ENCODE data around the gene GLI2. TPM values are rescaled to one million over a fixed set of nuclear protein-coding genes. Genes with fewer than 3 reads are reported as not detected.
A peak's percentile ranks its signal among the peaks of the same experiment; 100 is the strongest.

GLI2 gene
- total and polyA plus RNA-seq, 2 donors (not counting 1 experiment from before 2014, with no cell fraction given), result 2.8 to 3.3 TPM

GRCh38 chr2:120763931-120764330 is 28.3 kb downstream of the GLI2 start:
- Histone ChIP-seq H3K9me3 (ENCODE audit: control insufficient read depth, insufficient read depth, low read depth, low read length) (no peaks in the 10 kb centered on the region), H3K36me3 (ENCODE audit: control insufficient read depth, insufficient read depth, low read length) (no peaks in the 10 kb centered on the region), H2AFZ (ENCODE audit: low read length) (no peak overlapping the region), H3K9ac (ENCODE audit: insufficient read depth, low read length) (no peak overlapping the region), H4K20me1 (ENCODE audit: control insufficient read depth, extremely low read depth, insufficient read depth, low read length) (no peaks in the 10 kb centered on the region), H3K27ac (ENCODE audit: insufficient read depth, low read length) (no peak overlapping the region), H3K4me3 (replicated peaks in 1 of 4; ENCODE audit: control extremely low read depth in 1 of 4, insufficient read depth in 1 of 4, low read depth in 3 of 4, low read length in 4 of 4) (no peak overlapping the region), H3K27me3 (ENCODE audit: control insufficient read depth, insufficient read depth, low read length) (no peaks in the 10 kb centered on the region), H3K79me2 (ENCODE audit: control insufficient read depth, insufficient read depth, low read length) (peaks cover 71% of the 10 kb centered on the region), H3K4me2 (ENCODE audit: extremely low read depth, insufficient read depth, low read length) (no peak overlapping the region), H3K4me1 (ENCODE audit: control insufficient read depth, extremely low read depth, insufficient read depth, low read length) (peaks cover 34% of the 10 kb centered on the region)
- DNase-seq (ENCODE audit: low read depth in 2 of 2), result no peak
- TF ChIP-seq, protein P1, sequence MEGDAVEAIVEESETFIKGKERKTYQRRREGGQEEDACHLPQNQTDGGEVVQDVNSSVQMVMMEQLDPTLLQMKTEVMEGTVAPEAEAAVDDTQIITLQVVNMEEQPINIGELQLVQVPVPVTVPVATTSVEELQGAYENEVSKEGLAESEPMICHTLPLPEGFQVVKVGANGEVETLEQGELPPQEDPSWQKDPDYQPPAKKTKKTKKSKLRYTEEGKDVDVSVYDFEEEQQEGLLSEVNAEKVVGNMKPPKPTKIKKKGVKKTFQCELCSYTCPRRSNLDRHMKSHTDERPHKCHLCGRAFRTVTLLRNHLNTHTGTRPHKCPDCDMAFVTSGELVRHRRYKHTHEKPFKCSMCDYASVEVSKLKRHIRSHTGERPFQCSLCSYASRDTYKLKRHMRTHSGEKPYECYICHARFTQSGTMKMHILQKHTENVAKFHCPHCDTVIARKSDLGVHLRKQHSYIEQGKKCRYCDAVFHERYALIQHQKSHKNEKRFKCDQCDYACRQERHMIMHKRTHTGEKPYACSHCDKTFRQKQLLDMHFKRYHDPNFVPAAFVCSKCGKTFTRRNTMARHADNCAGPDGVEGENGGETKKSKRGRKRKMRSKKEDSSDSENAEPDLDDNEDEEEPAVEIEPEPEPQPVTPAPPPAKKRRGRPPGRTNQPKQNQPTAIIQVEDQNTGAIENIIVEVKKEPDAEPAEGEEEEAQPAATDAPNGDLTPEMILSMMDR (conservative IDR thresholded peaks at IDR 0.05 in 1 of 2, IDR thresholded peaks at IDR 0.05 in 1 of 2; ENCODE audit: low read depth in 1 of 2, low read length in 2 of 2), result no peak
- TF ChIP-seq EZH2 (IDR thresholded peaks at IDR 0.05; ENCODE audit: low read length, missing control alignments), result no peak

DNA sequence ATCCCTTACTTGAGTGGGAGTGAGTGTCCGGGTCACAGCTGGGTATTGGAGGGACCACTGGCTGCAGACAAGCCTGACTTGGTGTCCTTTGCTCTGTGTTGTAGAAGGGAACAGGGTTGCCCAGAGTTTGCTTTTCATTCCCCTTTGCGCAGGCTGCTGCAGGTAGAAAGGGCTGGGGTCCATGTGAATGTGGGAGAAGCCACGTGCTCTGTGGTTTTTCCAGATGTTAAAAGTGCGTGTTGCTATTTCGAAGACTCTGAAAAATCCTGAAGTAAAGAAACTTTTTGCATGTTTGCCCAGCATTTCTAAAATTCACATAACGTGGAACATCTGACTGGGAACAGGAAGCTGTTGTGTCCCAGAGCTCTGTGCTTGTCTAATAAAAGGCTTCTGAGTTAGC is 28.8 kb downstream of the GLI2 start:
- Histone ChIP-seq H3K36me3 (ENCODE audit: control insufficient read depth, insufficient read depth, low read length) (no peaks in the 10 kb centered on the region), H3K4me1 (ENCODE audit: control insufficient read depth, extremely low read depth, insufficient read depth, low read length) (peaks cover 32% of the 10 kb centered on the region), H3K4me3 (replicated peaks in 1 of 4; ENCODE audit: control extremely low read depth in 1 of 4, insufficient read depth in 1 of 4, low read depth in 3 of 4, low read length in 4 of 4) (no peak overlapping the region), H4K20me1 (ENCODE audit: control insufficient read depth, extremely low read depth, insufficient read depth, low read length) (no peaks in the 10 kb centered on the region), H3K27me3 (ENCODE audit: control insufficient read depth, insufficient read depth, low read length) (no peaks in the 10 kb centered on the region), H3K27ac (ENCODE audit: insufficient read depth, low read length) (peak overlapping the region; percentile 97), H3K9ac (ENCODE audit: insufficient read depth, low read length) (no peak overlapping the region), H3K9me3 (ENCODE audit: control insufficient read depth, insufficient read depth, low read depth, low read length) (no peaks in the 10 kb centered on the region), H3K4me2 (ENCODE audit: extremely low read depth, insufficient read depth, low read length) (peak overlapping the region; percentile 71), H2AFZ (ENCODE audit: low read length) (no peak overlapping the region), H3K79me2 (ENCODE audit: control insufficient read depth, insufficient read depth, low read length) (peaks cover 72% of the 10 kb centered on the region)
- no peak for TF ChIP-seq EZH2 (IDR thresholded peaks at IDR 0.05; ENCODE audit: low read length, missing control alignments)
- TF ChIP-seq, protein P1 (conservative IDR thresholded peaks at IDR 0.05 in 1 of 2, IDR thresholded peaks at IDR 0.05 in 1 of 2; ENCODE audit: low read depth in 1 of 2, low read length in 2 of 2), result no peak
- DNase-seq (ENCODE audit: low read depth in 2 of 2), result peak in 1 of 2 donors; percentile 15

DNA sequence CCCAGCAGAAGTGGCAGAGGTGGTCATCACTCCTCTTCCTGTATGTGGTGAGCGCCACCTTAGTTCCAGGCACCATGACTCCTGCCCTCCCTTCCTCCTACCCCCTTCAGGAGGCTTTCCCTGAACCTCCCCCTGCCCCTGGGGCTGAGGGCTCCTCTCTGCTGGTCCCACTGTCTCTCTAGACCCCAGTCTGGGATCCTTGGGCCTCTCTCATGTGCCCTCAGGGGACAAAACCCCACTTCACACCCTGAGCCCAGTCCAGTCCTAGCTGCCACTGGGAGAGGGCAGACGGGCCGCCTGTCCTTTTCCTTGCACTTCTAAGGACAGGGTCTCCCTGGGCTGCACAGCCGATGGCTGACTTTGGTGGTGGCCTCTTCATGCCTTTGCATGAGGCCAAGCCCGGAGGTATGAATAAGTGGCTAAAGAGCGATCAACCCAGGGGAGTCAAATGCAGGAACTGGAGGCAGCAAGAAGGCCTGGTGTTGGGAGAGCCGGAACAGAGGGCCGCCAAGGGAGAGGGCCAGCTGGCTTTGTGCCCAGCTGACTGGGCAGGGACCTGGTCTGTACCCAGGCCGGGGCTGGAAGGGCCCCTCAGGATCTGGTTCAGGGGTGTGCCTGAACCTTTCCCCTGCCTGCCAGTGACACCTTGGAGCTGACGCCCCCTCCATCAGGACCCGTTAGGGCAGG is 29.5 kb downstream of the GLI2 start:
- H2AFZ ChIP-seq (ENCODE audit: low read length), result no peak overlapping the region
- no peaks in the 10 kb centered on the region for H3K9me3 ChIP-seq (ENCODE audit: control insufficient read depth, insufficient read depth, low read depth, low read length)
- peaks cover 33% of the 10 kb centered on the region for H3K4me1 ChIP-seq (ENCODE audit: control insufficient read depth, extremely low read depth, insufficient read depth, low read length)
- H3K4me3 ChIP-seq (replicated peaks in 1 of 4; ENCODE audit: control extremely low read depth in 1 of 4, insufficient read depth in 1 of 4, low read depth in 3 of 4, low read length in 4 of 4), result peak overlapping the region in 1 of 4 experiments; percentile 10
- peak overlapping the region; percentile 39 for H3K9ac ChIP-seq (ENCODE audit: insufficient read depth, low read length)
- no peaks in the 10 kb centered on the region for H3K27me3 ChIP-seq (ENCODE audit: control insufficient read depth, insufficient read depth, low read length)
- DNase-seq (ENCODE audit: low read depth in 2 of 2), result peak; percentile 64 to 67
- peaks cover 72% of the 10 kb centered on the region for H3K79me2 ChIP-seq (ENCODE audit: control insufficient read depth, insufficient read depth, low read length)
- peak overlapping the region; percentile 97 for H3K27ac ChIP-seq (ENCODE audit: insufficient read depth, low read length)
- H4K20me1 ChIP-seq (ENCODE audit: control insufficient read depth, extremely low read depth, insufficient read depth, low read length), result no peaks in the 10 kb centered on the region
- H3K36me3 ChIP-seq (ENCODE audit: control insufficient read depth, insufficient read depth, low read length), result no peaks in the 10 kb centered on the region
- peak overlapping the region; percentile 71 for H3K4me2 ChIP-seq (ENCODE audit: extremely low read depth, insufficient read depth, low read length)
- no peak for TF ChIP-seq EZH2 (IDR thresholded peaks at IDR 0.05; ENCODE audit: low read length, missing control alignments)
- TF ChIP-seq, protein P1 (conservative IDR thresholded peaks at IDR 0.05 in 1 of 2, IDR thresholded peaks at IDR 0.05 in 1 of 2; ENCODE audit: low read depth in 1 of 2, low read length in 2 of 2), result no peak

All from fibroblast of lung (primary cell).